GM12878 (cell line): ENCODE measurements around the gene TUB. TPM values are rescaled to one million over a fixed set of nuclear protein-coding genes. Genes with fewer than 3 reads are reported as not detected.

Source experiments
- ATAC-seq: fragments of 200-7000 bp; cut with Tn5 transposase; 3 replicates; pipeline ENCODE4 v1.9.1; 2020; ENCODE audit warnings: mild to moderate bottlenecking, moderate library complexity
- BruUV-seq: library from RNA; stranded (reverse); fragments of 400-500 nt; replicated peaks from 2 replicates; lab custom pipeline; 2021; lab: Mats Ljungman, UMichigan
- CTCF ChIA-PET: fragments of 300-600 bp; sonication (Branson Sonifier 250); formaldehyde crosslinking; extraction: SDS; loops from one replicate; lab custom pipeline; 2021; ENCODE audit warnings: inconsistent platforms; lab: Yijun Ruan, JAX
- POLR2A ChIA-PET: fragments of 350-600 bp; formaldehyde crosslinking; extraction: SDS; loops from one replicate; lab custom pipeline; 2021; ENCODE audit warnings: inconsistent platforms; lab: Charles Lee
- RAD21 ChIA-PET: fragments of 300-600 bp; sonication (Branson Sonifier 250); formaldehyde crosslinking; loops from one replicate; lab custom pipeline; 2023; ENCODE audit warnings: antibody characterized with exemption; ENCODE audit not compliant: unreplicated experiment; lab: Charles Lee
- SMC1A ChIA-PET: fragments of 300-600 bp; sonication (Branson Sonifier 250); formaldehyde crosslinking; loops from one replicate; lab custom pipeline; 2023; ENCODE audit not compliant: unreplicated experiment, uncharacterized antibody; lab: Charles Lee
- DNase-seq: peaks from one replicate; pipeline ENCODE4 v3.0.0-alpha.2; 2011; ENCODE audit warnings: low read depth, low spot score
- FAIRE-seq: peaks from 3 replicates; lab custom pipeline; 2011; peaks lifted over from hg19 to GRCh38; lab: Jason Lieb, UNC
- H2AFZ ChIP-seq: 2 replicates; pipeline ENCODE4 v1.6.0; 2011; ENCODE audit warnings: low read depth, low read length, control low read depth; ENCODE audit not compliant: control insufficient read depth
- H3K27ac ChIP-seq: 2 replicates; pipeline ENCODE4 v1.5.1; 2011; ENCODE audit warnings: control low read depth; ENCODE audit not compliant: control insufficient read depth, insufficient read depth
- H3K27me3 ChIP-seq, 2 experiments: replicated peaks in 1 of 2; 2 replicates each; pipeline versions ENCODE4 v1.6.0 to v1.6.1; 2011; ENCODE audit warnings: low read length in 1 of 2; ENCODE audit not compliant: control insufficient read depth in 2 of 2, insufficient read depth in 2 of 2
- H3K36me3 ChIP-seq, 2 experiments: 2 replicates each; pipeline ENCODE4 v1.5.1; 2011; ENCODE audit warnings: low read length in 1 of 2; ENCODE audit not compliant: control insufficient read depth in 2 of 2, insufficient read depth in 2 of 2
- H3K4me1 ChIP-seq: 2 replicates; pipeline ENCODE4 v1.6.1; 2011; ENCODE audit warnings: mild to moderate bottlenecking, low read length, moderate library complexity, mixed read lengths; ENCODE audit not compliant: control insufficient read depth, insufficient read depth
- H3K4me2 ChIP-seq: 2 replicates; pipeline ENCODE4 v1.6.0; 2011; ENCODE audit warnings: control low read depth; ENCODE audit not compliant: control insufficient read depth, insufficient read depth
- H3K4me3 ChIP-seq: fragments of 200-600 bp; sonication (generic); 2 replicates; pipeline ENCODE4 v1.5.1; 2016
- H3K79me2 ChIP-seq: 2 replicates; pipeline ENCODE4 v1.6.0; 2011; ENCODE audit warnings: low read length; ENCODE audit not compliant: control insufficient read depth, insufficient read depth
- H3K9ac ChIP-seq: 2 replicates; pipeline ENCODE4 v1.8.0; 2011; ENCODE audit warnings: low read length, control low read depth, mixed read lengths; ENCODE audit not compliant: control insufficient read depth, insufficient read depth
- H3K9me3 ChIP-seq: replicated peaks from 3 replicates; pipeline ENCODE4 v1.5.1; 2011; ENCODE audit warnings: mild to moderate bottlenecking, low read length; ENCODE audit not compliant: control insufficient read depth, insufficient read depth
- H4K20me1 ChIP-seq: 2 replicates; pipeline ENCODE4 v1.6.0; 2011; ENCODE audit not compliant: control insufficient read depth, insufficient read depth
- ASH2L ChIP-seq: fragments of 300-600, 200-600 bp; sonication (generic); IDR thresholded peaks from 2 replicates; pipeline ENCODE4 v1.6.1; 2017; ENCODE audit warnings: low read depth, mild to moderate bottlenecking, borderline replicate concordance
- CBX3 ChIP-seq: fragments of 200-600 bp; sonication (generic); IDR thresholded peaks from 2 replicates; pipeline ENCODE4 v1.6.1; 2016; ENCODE audit warnings: low read depth, borderline replicate concordance
- CREB1 ChIP-seq: IDR thresholded peaks from 2 replicates; pipeline ENCODE4 v1.6.1; 2012; ENCODE audit warnings: low read depth, mild to moderate bottlenecking, inconsistent platforms
- E2F8 ChIP-seq: fragments of 450-650 bp; IDR thresholded peaks from 2 replicates; pipeline ENCODE4 v1.6.1; 2018; ENCODE audit warnings: mild to moderate bottlenecking, low read depth, moderate library complexity; ENCODE audit not compliant: partially characterized antibody
- FOS ChIP-seq: IDR thresholded peaks from 3 replicates; pipeline ENCODE4 v1.6.1; 2011; ENCODE audit warnings: borderline replicate concordance; ENCODE audit not compliant: insufficient read length; ENCODE audit errors: extremely low read depth
- HCFC1 ChIP-seq: fragments of 150-350 bp; IDR thresholded peaks from 2 replicates; pipeline ENCODE4 v1.6.1; 2014; ENCODE audit warnings: low read length
- NR2C2 ChIP-seq: IDR thresholded peaks from 2 replicates; pipeline ENCODE4 v1.6.1; 2011; ENCODE audit warnings: borderline replicate concordance, low read depth; ENCODE audit not compliant: control insufficient read depth, insufficient read length
- PML ChIP-seq: IDR thresholded peaks from 2 replicates; pipeline ENCODE4 v1.6.1; 2012; ENCODE audit warnings: low read length, inconsistent platforms
- POLR2AphosphoS2 ChIP-seq: IDR thresholded peaks from 2 replicates; pipeline ENCODE4 v1.6.1; 2011; ENCODE audit warnings: low read depth, mild to moderate bottlenecking, low read length, improper control_type of control experiment, moderate library complexity
- POU2F2 ChIP-seq: IDR thresholded peaks from 3 replicates; pipeline ENCODE4 v1.6.1; 2011; ENCODE audit warnings: low read depth, mild to moderate bottlenecking, low read length, borderline replicate concordance
- RBBP5 ChIP-seq: fragments of 200-600 bp; sonication (generic); conservative IDR thresholded peaks from 2 replicates; pipeline ENCODE4 v1.6.1; 2016
- SMC3 ChIP-seq: IDR thresholded peaks from 2 replicates; pipeline ENCODE4 v1.6.1; 2011; ENCODE audit warnings: low read length, improper control_type of control experiment, borderline replicate concordance
- SREBF1 ChIP-seq: IDR thresholded peaks from 2 replicates; pipeline ENCODE4 v1.6.1; 2012; ENCODE audit warnings: mild to moderate bottlenecking, low read length
- TCF12 ChIP-seq: IDR thresholded peaks from 2 replicates; pipeline ENCODE4 v1.6.1; 2011; ENCODE audit warnings: low read depth, mild to moderate bottlenecking, low read length
- WGBS: methylation state at CpG from one replicate; pipeline ENCODE4 v1.1.6; 2016; ENCODE audit warnings: low lambda C conversion rate; ENCODE audit not compliant: insufficient replicate concordance, insufficient coverage; ENCODE audit errors: missing lambda C conversion rate; 5-methylcytosine and 5-hydroxymethylcytosine counted together
- in situ Hi-C: fragments of 300-500 bp; cut with MboI; formaldehyde crosslinking; loops from 9 replicates; pipeline ENCODE4 v1.14.3; 2018; ENCODE audit warnings: mixed read lengths
- intact Hi-C: fragments of 100-400 bp; cut with micrococcal nuclease; formaldehyde crosslinking; loops from one replicate; pipeline ENCODE4 v1.14.2; 2022; ENCODE audit not compliant: unreplicated experiment
- polyA plus RNA-seq, 11 experiments: library from polyadenylated mRNA; depleted of rRNA in 4 of 11; unstranded in 6 of 11; stranded (reverse) in 5 of 11; fragments of >200 nt; fragmentation: Nextera tagmentation in 4 of 11; fragmentation: Illumina TruSeq in 1 of 11; extraction: Ambion mirVana in 4 of 11; extraction: Trizol in 1 of 11; gene quantifications; 1 replicate in 1 of 11; 2 replicates in 10 of 11; pipeline versions ENCODE4 v1.2.1 to v1.2.3, GENCODE V29; 2011 to 2016; ENCODE audit warnings: inconsistent platforms in 2 of 11, missing spikeins in 2 of 11, low read depth in 1 of 11
- total RNA-seq, 4 experiments: library from RNA; depleted of rRNA in 3 of 4; stranded (reverse); fragments of >200 nt in 3 of 4; fragmentation: Illumina TruSeq in 1 of 4; extraction: Trizol in 1 of 4; gene quantifications; 2 replicates each; pipeline versions ENCODE4 v1.2.1 to v1.2.3, GENCODE V29; 2013 to 2021
- TF ChIP-seq, protein P1 (sequence below): fragments of 150-350 bp; IDR thresholded peaks from 2 replicates; pipeline ENCODE4 v1.6.1; 2016; ENCODE audit warnings: low read depth, low read length
- TF ChIP-seq, protein P2 (sequence below): IDR thresholded peaks from 2 replicates; pipeline ENCODE4 v1.6.1; 2011; ENCODE audit warnings: borderline replicate concordance, low read depth, mild to moderate bottlenecking, moderate library complexity, mixed read lengths, low read length; ENCODE audit not compliant: insufficient read depth; ENCODE audit errors: extremely low read length

TUB gene
- total and polyA plus RNA-seq, 10 of the 15 experiments (the other 5 are each of a cell fraction or from before 2014, with no cell fraction given) = 0.01 to 0.06 (median 0.03) TPM; not detected in 6

GRCh38 chr11:8075119-8075726 is 5.8 kb upstream of the TUB start (continued):
- no peak for TF ChIP-seq FOS

DNA sequence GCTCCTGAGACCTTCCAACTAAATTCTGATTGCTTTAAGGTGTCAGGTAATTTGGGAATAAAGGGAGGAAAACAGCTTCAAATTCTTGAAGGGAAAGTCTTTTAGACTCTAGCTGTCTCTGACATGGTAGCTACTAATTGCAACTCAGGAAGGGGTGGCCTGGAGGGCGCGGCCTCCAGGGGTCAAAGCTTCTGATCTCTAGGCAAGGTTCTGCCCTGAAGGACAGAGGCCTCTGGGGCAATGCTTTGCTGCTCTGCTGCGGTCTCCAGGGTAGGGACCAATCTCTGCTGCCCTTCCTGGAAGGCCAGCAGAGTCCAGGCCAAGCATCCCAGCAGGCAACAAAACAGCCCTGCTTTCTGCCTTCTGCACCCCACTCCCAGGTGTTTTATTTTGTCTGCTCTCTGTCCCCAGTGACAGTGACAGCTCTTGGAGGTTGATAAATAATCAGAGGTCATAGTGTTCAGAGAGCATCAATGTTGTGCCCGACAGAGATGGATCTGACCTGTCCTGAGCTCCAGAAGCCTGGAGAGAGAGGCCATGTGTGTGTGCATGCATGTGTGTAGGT is 1.8 kb upstream of the TUB start:
- Histone ChIP-seq H4K20me1 (no peaks in the 10 kb centered on the region), H3K4me1 (no peaks in the 10 kb centered on the region), H3K27ac (no peak overlapping the region), H3K9ac (no peak overlapping the region), H3K9me3 (no peaks in the 10 kb centered on the region), H3K27me3 (peaks cover 9 to 12% of the 10 kb centered on the region in 2 experiments; a peak in 3 of 4 replicates), H3K4me3 (no peak overlapping the region), H3K4me2 (no peak overlapping the region), H3K79me2 (no peaks in the 10 kb centered on the region), H3K36me3 (no peaks in the 10 kb centered on the region), H2AFZ (no peak overlapping the region)
- CTCF ChIA-PET = interaction anchor here (1.1 to 1.2 kb wide), 2 partner anchors 11 to 13 kb away, joined by 3 to 4 read pairs; no protein-coding TSS in a partner anchor
- BruUV-seq = no TSS peak
- ATAC-seq (no peak), DNase-seq (no peak), FAIRE-seq (no peak)
- intact Hi-C loops (no loop called here), in situ Hi-C loops (no loop called here)
- RAD21 ChIA-PET = no interaction called here
- TF ChIP-seq POLR2AphosphoS2 (no peak), E2F8 (no peak), CBX3 (no peak), CREB1 (no peak), NR2C2 (no peak), HCFC1 (no peak), RBBP5 (no peak), SMC3 (no peak), POU2F2 (no peak), TCF12 (no peak), PML (no peak), SREBF1 (no peak), ASH2L (no peak)
- TF ChIP-seq, protein P1, sequence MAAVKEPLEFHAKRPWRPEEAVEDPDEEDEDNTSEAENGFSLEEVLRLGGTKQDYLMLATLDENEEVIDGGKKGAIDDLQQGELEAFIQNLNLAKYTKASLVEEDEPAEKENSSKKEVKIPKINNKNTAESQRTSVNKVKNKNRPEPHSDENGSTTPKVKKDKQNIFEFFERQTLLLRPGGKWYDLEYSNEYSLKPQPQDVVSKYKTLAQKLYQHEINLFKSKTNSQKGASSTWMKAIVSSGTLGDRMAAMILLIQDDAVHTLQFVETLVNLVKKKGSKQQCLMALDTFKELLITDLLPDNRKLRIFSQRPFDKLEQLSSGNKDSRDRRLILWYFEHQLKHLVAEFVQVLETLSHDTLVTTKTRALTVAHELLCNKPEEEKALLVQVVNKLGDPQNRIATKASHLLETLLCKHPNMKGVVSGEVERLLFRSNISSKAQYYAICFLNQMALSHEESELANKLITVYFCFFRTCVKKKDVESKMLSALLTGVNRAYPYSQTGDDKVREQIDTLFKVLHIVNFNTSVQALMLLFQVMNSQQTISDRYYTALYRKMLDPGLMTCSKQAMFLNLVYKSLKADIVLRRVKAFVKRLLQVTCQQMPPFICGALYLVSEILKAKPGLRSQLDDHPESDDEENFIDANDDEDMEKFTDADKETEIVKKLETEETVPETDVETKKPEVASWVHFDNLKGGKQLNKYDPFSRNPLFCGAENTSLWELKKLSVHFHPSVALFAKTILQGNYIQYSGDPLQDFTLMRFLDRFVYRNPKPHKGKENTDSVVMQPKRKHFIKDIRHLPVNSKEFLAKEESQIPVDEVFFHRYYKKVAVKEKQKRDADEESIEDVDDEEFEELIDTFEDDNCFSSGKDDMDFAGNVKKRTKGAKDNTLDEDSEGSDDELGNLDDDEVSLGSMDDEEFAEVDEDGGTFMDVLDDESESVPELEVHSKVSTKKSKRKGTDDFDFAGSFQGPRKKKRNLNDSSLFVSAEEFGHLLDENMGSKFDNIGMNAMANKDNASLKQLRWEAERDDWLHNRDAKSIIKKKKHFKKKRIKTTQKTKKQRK = no peak
- TF ChIP-seq, protein P2, sequence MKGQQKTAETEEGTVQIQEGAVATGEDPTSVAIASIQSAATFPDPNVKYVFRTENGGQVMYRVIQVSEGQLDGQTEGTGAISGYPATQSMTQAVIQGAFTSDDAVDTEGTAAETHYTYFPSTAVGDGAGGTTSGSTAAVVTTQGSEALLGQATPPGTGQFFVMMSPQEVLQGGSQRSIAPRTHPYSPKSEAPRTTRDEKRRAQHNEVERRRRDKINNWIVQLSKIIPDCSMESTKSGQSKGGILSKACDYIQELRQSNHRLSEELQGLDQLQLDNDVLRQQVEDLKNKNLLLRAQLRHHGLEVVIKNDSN = no peak
- POLR2A ChIA-PET = no interaction called here
- WGBS = 36% methylated on average over 4 of the region's 4 CpGs
- SMC1A ChIA-PET = no interaction called here
